M059J (cell line): ENCODE data around the gene TUBG2. TPM values are rescaled to one million over a fixed set of nuclear protein-coding genes. Genes with fewer than 3 reads are reported as not detected.

Experiments
- DNase-seq: peaks from one replicate; pipeline ENCODE4 v3.0.0-alpha.2; 2012; ENCODE audit warnings: low read depth
- total RNA-seq: library from RNA; depleted of rRNA; stranded (reverse); fragments of >200 nt; shearing (Covaris generic); gene quantifications from 2 replicates; pipeline ENCODE4 v1.2.3, GENCODE V29; 2014; rRNA removed

TUBG2 gene
- total RNA-seq, 1 experiment from 2014 or later: 21.0 TPM

GRCh38 chr17:42695500-42695899, 36.4 kb downstream of the TUBG2 start:
- no peak for DNase-seq

- no peak for DNase-seq
These were observed 38.2 kb downstream of the TUBG2 start for GRCh38 chr17:42697108-42697811.

GRCh38 chr17:42698736-42699414, 39.8 kb downstream of the TUBG2 start:
- DNase-seq: peak; percentile 73

DNA sequence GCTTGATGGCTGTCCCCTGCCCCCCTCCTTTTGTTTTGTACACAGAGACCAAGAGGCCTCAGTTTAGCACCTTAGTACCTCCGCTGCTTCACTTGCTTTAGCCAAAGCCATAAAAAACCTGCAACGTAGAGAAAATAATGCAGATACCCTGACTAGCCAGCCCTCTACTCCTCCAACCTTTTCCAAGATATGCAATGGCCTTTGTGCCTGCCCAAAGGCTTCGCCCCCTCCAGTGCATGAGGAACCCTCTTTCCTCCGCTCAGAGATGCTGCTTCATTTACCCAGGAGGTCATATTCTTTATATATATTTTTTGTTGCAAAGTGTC, 40.3 kb downstream of the TUBG2 start:
- no peak for DNase-seq

DNA sequence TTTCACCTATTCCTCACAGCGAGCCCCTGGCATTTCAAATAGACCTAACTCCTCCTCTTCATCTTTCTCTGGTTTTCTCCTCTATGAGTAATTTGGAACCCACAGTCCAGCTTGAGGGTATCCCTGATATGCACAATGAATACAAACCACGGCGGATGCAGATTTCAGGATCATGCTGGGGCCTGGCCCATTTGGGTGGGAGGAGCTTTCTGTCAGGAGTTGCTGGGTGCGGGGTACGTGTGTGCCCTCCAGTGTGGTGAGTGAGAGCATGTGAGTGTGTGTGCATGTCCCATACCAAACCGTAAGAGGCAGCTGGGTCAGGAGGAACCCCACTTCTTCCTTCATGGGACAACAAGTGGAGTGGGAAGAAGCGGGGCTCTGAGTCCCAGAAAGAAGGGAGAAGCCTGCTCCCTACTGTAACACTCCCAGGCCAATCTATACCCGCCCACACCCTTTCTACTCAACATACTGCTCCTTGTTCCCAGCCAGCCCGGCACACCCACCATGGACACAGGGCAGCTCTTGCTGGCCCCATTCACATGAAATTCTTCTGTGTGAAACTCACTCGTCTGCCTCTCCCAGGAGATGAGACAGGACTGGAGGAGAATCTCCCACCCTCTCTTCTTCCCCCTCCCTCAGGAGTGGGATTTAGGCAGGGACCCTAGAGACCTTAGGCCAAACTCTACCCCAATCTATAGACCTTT, 41.7 kb downstream of the TUBG2 start:
- DNase-seq: no peak

GRCh38 chr17:42702446-42702845, 43.4 kb downstream of the TUBG2 start:
- DNase-seq: no peak

- DNase-seq: no peak
These were observed 45.4 kb downstream of the TUBG2 start for GRCh38 chr17:42704490-42704836.

- DNase-seq: no peak
These were observed 45.9 kb downstream of the TUBG2 start for GRCh38 chr17:42704837-42705494.

GRCh38 chr17:42706732-42707131, 47.6 kb downstream of the TUBG2 start:
- no peak for DNase-seq

- no peak for DNase-seq
These were observed 49.5 kb downstream of the TUBG2 start for GRCh38 chr17:42708588-42708987.

DNA sequence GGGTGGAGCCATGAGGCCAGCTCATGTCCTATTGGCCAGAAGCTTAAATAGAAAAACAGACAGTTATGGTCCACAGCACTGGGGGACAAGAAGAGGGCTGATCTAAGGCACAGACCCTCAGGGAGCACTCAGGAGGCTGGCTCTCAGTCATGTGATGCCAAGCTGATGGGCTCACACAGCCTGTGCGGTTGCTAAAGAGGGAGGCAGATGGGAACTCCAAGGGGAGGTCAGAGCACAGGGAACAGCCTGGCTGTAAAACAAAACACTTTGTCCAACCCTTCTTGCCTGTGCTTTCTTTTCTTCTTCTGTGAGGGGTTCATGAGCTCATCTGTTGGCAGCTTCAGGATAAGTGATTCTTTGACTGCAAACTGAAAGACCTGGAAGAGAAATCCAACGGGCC, 50.5 kb downstream of the TUBG2 start:
- DNase-seq: no peak

Other genes with a start within 250 kb of the TUBG2 start
- gene CAVIN1, start 236.0 kb upstream of the TUBG2 start, total RNA-seq: 233 and 412 TPM in 2 replicates
- 21.5 and 29.6 TPM in 2 replicates for gene ATP6V0A1, start 200.4 kb upstream of the TUBG2 start, total RNA-seq
- gene NAGLU, start 123.0 kb upstream of the TUBG2 start, total RNA-seq: 19.3 and 27.8 TPM in 2 replicates
- gene HSD17B1, start 106.4 kb upstream of the TUBG2 start, total RNA-seq: 0.54 TPM in 1 of 2 replicates, not detected in the other
- gene COASY, start 97.1 kb upstream of the TUBG2 start, total RNA-seq: 31.3 and 33.0 TPM in 2 replicates
- gene MLX, start 92.2 kb upstream of the TUBG2 start, total RNA-seq: 39.1 and 42.6 TPM in 2 replicates
- 16.0 and 23.2 TPM in 2 replicates for gene PSMC3IP, start 81.6 kb upstream of the TUBG2 start, total RNA-seq
- gene RETREG3, start 49.9 kb upstream of the TUBG2 start, total RNA-seq: 38.7 and 41.9 TPM in 2 replicates
- 148 and 168 TPM in 2 replicates for gene TUBG1, start 49.6 kb upstream of the TUBG2 start, total RNA-seq
- 14.9 and 17.8 TPM in 2 replicates for gene PLEKHH3, start 17.7 kb downstream of the TUBG2 start, total RNA-seq
- gene CCR10, start 22.6 kb downstream of the TUBG2 start, total RNA-seq: 0.32 TPM in 1 of 2 replicates, not detected in the other
- gene CNTNAP1, start 23.2 kb downstream of the TUBG2 start, total RNA-seq: 5.4 and 11.8 TPM in 2 replicates
- gene EZH1, start 85.8 kb downstream of the TUBG2 start, total RNA-seq: 4.5 and 7.8 TPM in 2 replicates
- 0.49 and 1.0 TPM in 2 replicates for gene RAMP2, start 101.9 kb downstream of the TUBG2 start, total RNA-seq
- gene VPS25, start 114.2 kb downstream of the TUBG2 start, total RNA-seq: 88.5 and 97.4 TPM in 2 replicates
- gene WNK4, start 121.3 kb downstream of the TUBG2 start, total RNA-seq: 0.52 and 1.2 TPM in 2 replicates
- gene COA3, start 139.4 kb downstream of the TUBG2 start, total RNA-seq: 95.0 and 99.0 TPM in 2 replicates
- gene CNTD1, start 139.6 kb downstream of the TUBG2 start, total RNA-seq: 0.20 TPM in 1 of 2 replicates, not detected in the other
- 36.9 and 83.7 TPM in 2 replicates for gene BECN1, start 165.0 kb downstream of the TUBG2 start, total RNA-seq
- gene PSME3, start 174.1 kb downstream of the TUBG2 start, total RNA-seq: 79.3 and 139 TPM in 2 replicates
- not detected in 2 replicates for gene AOC2, start 185.3 kb downstream of the TUBG2 start, total RNA-seq
- 0.02 TPM in 1 of 2 replicates, not detected in the other for gene AOC3, start 191.9 kb downstream of the TUBG2 start, total RNA-seq
- not detected in 2 replicates for gene G6PC1, start 241.5 kb downstream of the TUBG2 start, total RNA-seq